MG63 (cell line): ENCODE results near the gene GNAI2. TPM values are rescaled to one million over a fixed set of nuclear protein-coding genes. Genes with fewer than 3 reads are reported as not detected.
"Not testable (repeated sequence)": the region's sequence is repeated elsewhere in the genome, so short reads cannot be mapped to it uniquely, and the experiment has no call there.

Source experiments
- DNase-seq: peaks from one replicate; pipeline ENCODE4 v3.0.0-alpha.2; 2020
- H3K27me3 ChIP-seq: fragments of 250-450 bp; sonication (Bioruptor Pico); 2 replicates; pipeline ENCODE4 v1.5.1; 2020; ENCODE audit warnings: mild to moderate bottlenecking, moderate library complexity
- H3K36me3 ChIP-seq: fragments of 250-450 bp; sonication (Bioruptor Pico); 2 replicates; pipeline ENCODE4 v1.5.1; 2020; ENCODE audit warnings: mild to moderate bottlenecking, moderate library complexity
- H3K4me3 ChIP-seq: fragments of 250-450 bp; sonication (Bioruptor Pico); 2 replicates; pipeline ENCODE4 v1.5.1; 2020; ENCODE audit warnings: mild to moderate bottlenecking, moderate library complexity
- H3K9me3 ChIP-seq: fragments of 250-450 bp; sonication (Bioruptor Pico); 2 replicates; pipeline ENCODE4 v1.5.1; 2020; ENCODE audit warnings: mild to moderate bottlenecking, moderate library complexity
- total RNA-seq: library from RNA; depleted of rRNA; stranded (reverse); fragments of >200 nt; shearing (Covaris generic); gene quantifications from 2 replicates; pipeline ENCODE4 v1.2.3, GENCODE V29; 2014; ENCODE audit warnings: low replicate concordance

GNAI2 gene
- total RNA-seq, 1 experiment from 2014 or later, result 114 TPM

GRCh38 chr3:50248387-50248786, 12.4 kb downstream of the GNAI2 start:
- H3K4me3 ChIP-seq, result no peak overlapping the region

GRCh38 chr3:50249457-50249856, 13.5 kb downstream of the GNAI2 start:
- no peaks in the 10 kb centered on the region for H3K9me3 ChIP-seq
- DNase-seq, result no peak
- no peak overlapping the region for H3K4me3 ChIP-seq
- peaks cover 10% of the 10 kb centered on the region for H3K36me3 ChIP-seq
- no peaks in the 10 kb centered on the region for H3K27me3 ChIP-seq

More at GRCh38 chr3:50248387-50248786, 12.4 kb downstream of the GNAI2 start:
- no peaks in the 10 kb centered on the region for H3K9me3 ChIP-seq
- no peaks in the 10 kb centered on the region for H3K27me3 ChIP-seq
- DNase-seq, result peak; percentile 59
- H3K36me3 ChIP-seq, result peaks cover 10% of the 10 kb centered on the region

GRCh38 chr3:50250514-50250913, 14.5 kb downstream of the GNAI2 start:
- DNase-seq, result no peak
- no peaks in the 10 kb centered on the region for H3K9me3 ChIP-seq
- no peaks in the 10 kb centered on the region for H3K27me3 ChIP-seq
- H3K36me3 ChIP-seq, result peaks cover 10% of the 10 kb centered on the region
- H3K4me3 ChIP-seq, result no peak overlapping the region

- Histone ChIP-seq H3K9me3 (no peaks in the 10 kb centered on the region), H3K4me3 (no peak overlapping the region), H3K27me3 (no peaks in the 10 kb centered on the region), H3K36me3 (peaks cover 10% of the 10 kb centered on the region)
- DNase-seq, result peak; percentile 64
Observed at GRCh38 chr3:50251220-50251619, 15.2 kb downstream of the GNAI2 start.

GRCh38 chr3:50254577-50255250, 18.7 kb downstream of the GNAI2 start:
- no peak for DNase-seq
- Histone ChIP-seq H3K9me3 (no peaks in the 10 kb centered on the region), H3K36me3 (peaks cover 12% of the 10 kb centered on the region), H3K27me3 (no peaks in the 10 kb centered on the region), H3K4me3 (no peak overlapping the region)

- DNase-seq, result no peak
- Histone ChIP-seq H3K4me3 (no peak overlapping the region), H3K9me3 (no peaks in the 10 kb centered on the region), H3K36me3 (peaks cover 12% of the 10 kb centered on the region), H3K27me3 (no peaks in the 10 kb centered on the region)
Observed at GRCh38 chr3:50255251-50255615, 19.2 kb downstream of the GNAI2 start.

- peaks cover 10% of the 10 kb centered on the region for H3K36me3 ChIP-seq
- no peak for DNase-seq
- H3K27me3 ChIP-seq, result no peaks in the 10 kb centered on the region
- no peaks in the 10 kb centered on the region for H3K9me3 ChIP-seq
- no peak overlapping the region for H3K4me3 ChIP-seq
Observed at GRCh38 chr3:50256978-50257890, 21.2 kb downstream of the GNAI2 start.

GRCh38 chr3:50258029-50258680, 22.2 kb downstream of the GNAI2 start:
- Histone ChIP-seq H3K27me3 (no peaks in the 10 kb centered on the region), H3K4me3 (no peak overlapping the region), H3K36me3 (peaks cover 8% of the 10 kb centered on the region), H3K9me3 (no peaks in the 10 kb centered on the region)
- no peak for DNase-seq

GRCh38 chr3:50258979-50259378, 23.0 kb downstream of the GNAI2 start:
- Histone ChIP-seq H3K9me3 (no peaks in the 10 kb centered on the region), H3K4me3 (no peak overlapping the region), H3K27me3 (no peaks in the 10 kb centered on the region), H3K36me3 (peaks cover 8% of the 10 kb centered on the region)
- DNase-seq, result no peak

GRCh38 chr3:50259432-50260026, 23.5 kb downstream of the GNAI2 start:
- Histone ChIP-seq H3K4me3 (no peak overlapping the region; the same call in 1 of the 2 replicates), H3K36me3 (peaks cover 8% of the 10 kb centered on the region), H3K9me3 (no peaks in the 10 kb centered on the region), H3K27me3 (no peaks in the 10 kb centered on the region)
- no peak for DNase-seq

GRCh38 chr3:50260027-50260941, 24.3 kb downstream of the GNAI2 start:
- Histone ChIP-seq H3K27me3 (no peaks in the 10 kb centered on the region), H3K36me3 (peaks cover 8% of the 10 kb centered on the region), H3K9me3 (no peaks in the 10 kb centered on the region), H3K4me3 (peak overlapping the region; percentile 54)
- DNase-seq, result peak; percentile 88

- H3K9me3 ChIP-seq, result no peaks in the 10 kb centered on the region
- H3K27me3 ChIP-seq, result no peaks in the 10 kb centered on the region
- peaks cover 8% of the 10 kb centered on the region for H3K36me3 ChIP-seq
- peak overlapping the region; percentile 54 for H3K4me3 ChIP-seq
- DNase-seq, result no peak
Observed at GRCh38 chr3:50260942-50261441, 25.0 kb downstream of the GNAI2 start.

- H3K9me3 ChIP-seq, result no peaks in the 10 kb centered on the region
- no peaks in the 10 kb centered on the region for H3K27me3 ChIP-seq
- H3K36me3 ChIP-seq, result peaks cover 7% of the 10 kb centered on the region
- DNase-seq, result no peak
- H3K4me3 ChIP-seq, result no peak overlapping the region
Observed at GRCh38 chr3:50261505-50261904, 25.5 kb downstream of the GNAI2 start.

GRCh38 chr3:50262200-50262599, 26.2 kb downstream of the GNAI2 start:
- H3K9me3 ChIP-seq, H3K36me3 ChIP-seq, H3K27me3 ChIP-seq, H3K4me3 ChIP-seq, DNase-seq: not testable (repeated sequence)

GRCh38 chr3:50262778-50263177, 26.8 kb downstream of the GNAI2 start:
- Histone ChIP-seq H3K4me3 (no peak overlapping the region), H3K9me3 (no peaks in the 10 kb centered on the region), H3K36me3 (no peaks in the 10 kb centered on the region; the same call in 1 of the 2 replicates), H3K27me3 (no peaks in the 10 kb centered on the region)
- DNase-seq, result no peak
